H1 (cell line): ENCODE results near the gene MYH7. TPM values are rescaled to one million over a fixed set of nuclear protein-coding genes. Genes with fewer than 3 reads are reported as not detected.

Experiments used
- CHD2 ChIP-seq: IDR thresholded peaks from 2 replicates; pipeline ENCODE4 v1.6.1; 2012; ENCODE audit warnings: low read length, improper control_type of control experiment
- EP300 ChIP-seq, 2 experiments: IDR thresholded peaks; 1 replicate in 1 of 2; 2 replicates in 1 of 2; pipeline ENCODE4 v1.6.1; 2011 to 2012; ENCODE audit warnings: low read depth in 2 of 2, low read length in 2 of 2, mild to moderate bottlenecking in 2 of 2, borderline replicate concordance in 1 of 2, inconsistent platforms in 1 of 2, moderate library complexity in 1 of 2
- GABPA ChIP-seq: IDR thresholded peaks from 2 replicates; pipeline ENCODE4 v1.6.1; 2011; ENCODE audit warnings: mild to moderate bottlenecking, low read length, moderate library complexity, borderline replicate concordance; ENCODE audit not compliant: insufficient read depth
- POU5F1 ChIP-seq: IDR thresholded peaks from 2 replicates; pipeline ENCODE4 v1.6.1; 2011; ENCODE audit warnings: low read depth, mild to moderate bottlenecking, low read length, moderate library complexity
- TAF7 ChIP-seq: optimal IDR thresholded peaks from 2 replicates; pipeline ENCODE3; 2011; ENCODE audit warnings: low read depth, mild to moderate bottlenecking, inconsistent platforms, low read length, moderate library complexity, borderline replicate concordance
- YY1 ChIP-seq: IDR thresholded peaks from 2 replicates; pipeline ENCODE4 v1.6.1; 2011; ENCODE audit warnings: low read depth, mild to moderate bottlenecking, low read length
- polyA plus RNA-seq, 7 experiments: library from polyadenylated mRNA; depleted of rRNA in 3 of 7; stranded (reverse) in 5 of 7; unstranded in 2 of 7; fragments of >200 nt in 5 of 7; fragments of 200-250 nt in 2 of 7; gene quantifications; 1 replicate in 5 of 7; 2 replicates in 1 of 7; 4 replicates in 1 of 7; pipeline versions ENCODE4 v1.2.1 to v1.2.3, GENCODE V29; 2011 to 2013; ENCODE audit warnings: missing spikeins in 2 of 7, mixed read lengths in 2 of 7
- total RNA-seq: library from RNA; stranded (reverse); fragmentation: NEBNext Ultra II Directional; extraction: Animal tissue kit (Norgen Biotek cat#: 25700); gene quantifications from 2 replicates; pipeline ENCODE4 v1.2.1, GENCODE V29; 2021
- TF ChIP-seq, protein P1 (sequence below): fragments of 300-600 bp; sonication (generic); IDR thresholded peaks from 2 replicates; pipeline ENCODE4 v1.7.1; 2012; ENCODE audit warnings: low read length, moderate library complexity, mild to moderate bottlenecking, inconsistent platforms; ENCODE audit not compliant: insufficient replicate concordance
- TF ChIP-seq, protein P2 (sequence below): IDR thresholded peaks from 2 replicates; pipeline ENCODE4 v1.6.1; 2012; ENCODE audit warnings: low read length, inconsistent platforms

Gene MYH7
- total and polyA plus RNA-seq, 2 of the 8 experiments (the other 6 are each of a cell fraction or from before 2014, with no cell fraction given) = not detected

DNA sequence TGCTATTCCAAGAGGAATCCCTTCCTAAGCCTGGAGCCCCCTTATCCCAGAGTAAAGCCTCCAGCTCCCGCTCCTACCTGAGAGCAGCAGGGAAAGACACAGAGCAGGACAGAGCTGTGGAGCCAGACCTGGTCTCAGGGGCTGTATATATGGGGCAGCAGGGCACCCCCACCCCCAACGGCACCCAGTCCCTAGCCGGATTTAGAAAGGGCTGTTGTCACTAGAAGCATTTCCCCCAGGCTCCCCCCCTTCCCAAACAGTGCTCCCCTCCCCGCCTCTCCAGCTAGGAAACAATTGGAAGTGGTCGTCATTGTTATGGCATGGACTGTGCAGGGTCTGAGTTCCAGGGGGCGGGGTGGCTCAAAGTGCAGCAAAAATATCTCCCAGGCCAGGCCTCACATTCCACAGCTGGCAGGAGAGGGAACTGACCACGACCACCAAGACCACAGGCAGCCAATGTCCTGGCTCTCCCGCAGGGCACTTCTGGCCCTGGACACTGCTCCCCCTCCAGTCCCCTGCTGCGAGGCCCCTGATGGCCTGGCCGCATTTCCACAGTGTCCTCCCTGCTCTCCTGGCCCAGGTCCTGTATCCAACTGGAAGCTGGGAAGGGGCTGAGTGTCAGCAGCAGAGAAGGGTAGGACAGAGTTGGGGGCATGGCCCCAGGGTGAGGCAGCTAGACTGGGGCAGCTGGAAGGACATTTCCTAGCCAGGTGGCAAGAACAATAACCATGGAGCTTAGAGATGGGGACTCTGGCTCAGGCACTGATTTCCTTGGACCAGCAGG lies at the start of gene MYH7 (continued):
- TF ChIP-seq GABPA (no peak), POU5F1 (no peak), TAF7 (no peak), EP300 (IDR thresholded peaks at IDR 0.05; ENCODE audit: borderline replicate concordance in 1 of 2, low read depth in 2 of 2, low read length in 2 of 2) (no peak), YY1 (no peak), CHD2 (no peak)
- TF ChIP-seq, protein P1, sequence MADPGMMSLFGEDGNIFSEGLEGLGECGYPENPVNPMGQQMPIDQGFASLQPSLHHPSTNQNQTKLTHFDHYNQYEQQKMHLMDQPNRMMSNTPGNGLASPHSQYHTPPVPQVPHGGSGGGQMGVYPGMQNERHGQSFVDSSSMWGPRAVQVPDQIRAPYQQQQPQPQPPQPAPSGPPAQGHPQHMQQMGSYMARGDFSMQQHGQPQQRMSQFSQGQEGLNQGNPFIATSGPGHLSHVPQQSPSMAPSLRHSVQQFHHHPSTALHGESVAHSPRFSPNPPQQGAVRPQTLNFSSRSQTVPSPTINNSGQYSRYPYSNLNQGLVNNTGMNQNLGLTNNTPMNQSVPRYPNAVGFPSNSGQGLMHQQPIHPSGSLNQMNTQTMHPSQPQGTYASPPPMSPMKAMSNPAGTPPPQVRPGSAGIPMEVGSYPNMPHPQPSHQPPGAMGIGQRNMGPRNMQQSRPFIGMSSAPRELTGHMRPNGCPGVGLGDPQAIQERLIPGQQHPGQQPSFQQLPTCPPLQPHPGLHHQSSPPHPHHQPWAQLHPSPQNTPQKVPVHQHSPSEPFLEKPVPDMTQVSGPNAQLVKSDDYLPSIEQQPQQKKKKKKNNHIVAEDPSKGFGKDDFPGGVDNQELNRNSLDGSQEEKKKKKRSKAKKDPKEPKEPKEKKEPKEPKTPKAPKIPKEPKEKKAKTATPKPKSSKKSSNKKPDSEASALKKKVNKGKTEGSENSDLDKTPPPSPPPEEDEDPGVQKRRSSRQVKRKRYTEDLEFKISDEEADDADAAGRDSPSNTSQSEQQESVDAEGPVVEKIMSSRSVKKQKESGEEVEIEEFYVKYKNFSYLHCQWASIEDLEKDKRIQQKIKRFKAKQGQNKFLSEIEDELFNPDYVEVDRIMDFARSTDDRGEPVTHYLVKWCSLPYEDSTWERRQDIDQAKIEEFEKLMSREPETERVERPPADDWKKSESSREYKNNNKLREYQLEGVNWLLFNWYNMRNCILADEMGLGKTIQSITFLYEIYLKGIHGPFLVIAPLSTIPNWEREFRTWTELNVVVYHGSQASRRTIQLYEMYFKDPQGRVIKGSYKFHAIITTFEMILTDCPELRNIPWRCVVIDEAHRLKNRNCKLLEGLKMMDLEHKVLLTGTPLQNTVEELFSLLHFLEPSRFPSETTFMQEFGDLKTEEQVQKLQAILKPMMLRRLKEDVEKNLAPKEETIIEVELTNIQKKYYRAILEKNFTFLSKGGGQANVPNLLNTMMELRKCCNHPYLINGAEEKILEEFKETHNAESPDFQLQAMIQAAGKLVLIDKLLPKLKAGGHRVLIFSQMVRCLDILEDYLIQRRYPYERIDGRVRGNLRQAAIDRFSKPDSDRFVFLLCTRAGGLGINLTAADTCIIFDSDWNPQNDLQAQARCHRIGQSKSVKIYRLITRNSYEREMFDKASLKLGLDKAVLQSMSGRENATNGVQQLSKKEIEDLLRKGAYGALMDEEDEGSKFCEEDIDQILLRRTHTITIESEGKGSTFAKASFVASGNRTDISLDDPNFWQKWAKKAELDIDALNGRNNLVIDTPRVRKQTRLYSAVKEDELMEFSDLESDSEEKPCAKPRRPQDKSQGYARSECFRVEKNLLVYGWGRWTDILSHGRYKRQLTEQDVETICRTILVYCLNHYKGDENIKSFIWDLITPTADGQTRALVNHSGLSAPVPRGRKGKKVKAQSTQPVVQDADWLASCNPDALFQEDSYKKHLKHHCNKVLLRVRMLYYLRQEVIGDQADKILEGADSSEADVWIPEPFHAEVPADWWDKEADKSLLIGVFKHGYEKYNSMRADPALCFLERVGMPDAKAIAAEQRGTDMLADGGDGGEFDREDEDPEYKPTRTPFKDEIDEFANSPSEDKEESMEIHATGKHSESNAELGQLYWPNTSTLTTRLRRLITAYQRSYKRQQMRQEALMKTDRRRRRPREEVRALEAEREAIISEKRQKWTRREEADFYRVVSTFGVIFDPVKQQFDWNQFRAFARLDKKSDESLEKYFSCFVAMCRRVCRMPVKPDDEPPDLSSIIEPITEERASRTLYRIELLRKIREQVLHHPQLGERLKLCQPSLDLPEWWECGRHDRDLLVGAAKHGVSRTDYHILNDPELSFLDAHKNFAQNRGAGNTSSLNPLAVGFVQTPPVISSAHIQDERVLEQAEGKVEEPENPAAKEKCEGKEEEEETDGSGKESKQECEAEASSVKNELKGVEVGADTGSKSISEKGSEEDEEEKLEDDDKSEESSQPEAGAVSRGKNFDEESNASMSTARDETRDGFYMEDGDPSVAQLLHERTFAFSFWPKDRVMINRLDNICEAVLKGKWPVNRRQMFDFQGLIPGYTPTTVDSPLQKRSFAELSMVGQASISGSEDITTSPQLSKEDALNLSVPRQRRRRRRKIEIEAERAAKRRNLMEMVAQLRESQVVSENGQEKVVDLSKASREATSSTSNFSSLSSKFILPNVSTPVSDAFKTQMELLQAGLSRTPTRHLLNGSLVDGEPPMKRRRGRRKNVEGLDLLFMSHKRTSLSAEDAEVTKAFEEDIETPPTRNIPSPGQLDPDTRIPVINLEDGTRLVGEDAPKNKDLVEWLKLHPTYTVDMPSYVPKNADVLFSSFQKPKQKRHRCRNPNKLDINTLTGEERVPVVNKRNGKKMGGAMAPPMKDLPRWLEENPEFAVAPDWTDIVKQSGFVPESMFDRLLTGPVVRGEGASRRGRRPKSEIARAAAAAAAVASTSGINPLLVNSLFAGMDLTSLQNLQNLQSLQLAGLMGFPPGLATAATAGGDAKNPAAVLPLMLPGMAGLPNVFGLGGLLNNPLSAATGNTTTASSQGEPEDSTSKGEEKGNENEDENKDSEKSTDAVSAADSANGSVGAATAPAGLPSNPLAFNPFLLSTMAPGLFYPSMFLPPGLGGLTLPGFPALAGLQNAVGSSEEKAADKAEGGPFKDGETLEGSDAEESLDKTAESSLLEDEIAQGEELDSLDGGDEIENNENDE = no peak
- TF ChIP-seq, protein P2, sequence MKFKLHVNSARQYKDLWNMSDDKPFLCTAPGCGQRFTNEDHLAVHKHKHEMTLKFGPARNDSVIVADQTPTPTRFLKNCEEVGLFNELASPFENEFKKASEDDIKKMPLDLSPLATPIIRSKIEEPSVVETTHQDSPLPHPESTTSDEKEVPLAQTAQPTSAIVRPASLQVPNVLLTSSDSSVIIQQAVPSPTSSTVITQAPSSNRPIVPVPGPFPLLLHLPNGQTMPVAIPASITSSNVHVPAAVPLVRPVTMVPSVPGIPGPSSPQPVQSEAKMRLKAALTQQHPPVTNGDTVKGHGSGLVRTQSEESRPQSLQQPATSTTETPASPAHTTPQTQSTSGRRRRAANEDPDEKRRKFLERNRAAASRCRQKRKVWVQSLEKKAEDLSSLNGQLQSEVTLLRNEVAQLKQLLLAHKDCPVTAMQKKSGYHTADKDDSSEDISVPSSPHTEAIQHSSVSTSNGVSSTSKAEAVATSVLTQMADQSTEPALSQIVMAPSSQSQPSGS = no peak
